ENCODE results near the gene MAP2K7.

The MAP2K7 gene

GRCh38 chr19:7883796-7884570, 19.7 kb upstream of the MAP2K7 start:
- DNase-seq (ENCODE audit: low read depth): peak; percentile 38

GRCh38 chr19:7885818-7886217, 17.9 kb upstream of the MAP2K7 start:
- no peak for DNase-seq (ENCODE audit: low read depth)

- DNase-seq (ENCODE audit: low read depth): no peak
Measured at GRCh38 chr19:7887408-7888144, 16.1 kb upstream of the MAP2K7 start.

GRCh38 chr19:7888145-7888825, 15.4 kb upstream of the MAP2K7 start, which contains the start of gene LRRC8E:
LRRC8E (plus strand) TSS chr19:7888510; CDS start chr19:7895604, 7,094 bp downstream.
- DNase-seq (ENCODE audit: low read depth): peak; percentile 49

GRCh38 chr19:7888826-7889217, 14.9 kb upstream of the MAP2K7 start:
- no peak for DNase-seq (ENCODE audit: low read depth)

- DNase-seq (ENCODE audit: low read depth): peak; percentile 70
Measured at GRCh38 chr19:7893362-7894101, 10.1 kb upstream of the MAP2K7 start.

GRCh38 chr19:7894612-7895309, 8.9 kb upstream of the MAP2K7 start:
- DNase-seq (ENCODE audit: low read depth): no peak

GRCh38 chr19:7895565-7895964, 8.1 kb upstream of the MAP2K7 start:
- no peak for DNase-seq (ENCODE audit: low read depth)

- peak; percentile 33 for DNase-seq (ENCODE audit: low read depth)
Measured at GRCh38 chr19:7897292-7897691, 6.4 kb upstream of the MAP2K7 start.

GRCh38 chr19:7898967-7899366, 4.7 kb upstream of the MAP2K7 start:
- DNase-seq (ENCODE audit: low read depth): no peak

- no peak for DNase-seq (ENCODE audit: low read depth)
Measured at GRCh38 chr19:7899751-7900378, 3.8 kb upstream of the MAP2K7 start.

- no peak for DNase-seq (ENCODE audit: low read depth)
Measured at GRCh38 chr19:7900401-7900870, 3.2 kb upstream of the MAP2K7 start.

GRCh38 chr19:7900931-7901330, 2.7 kb upstream of the MAP2K7 start:
- no peak for DNase-seq (ENCODE audit: low read depth)

- no peak for DNase-seq (ENCODE audit: low read depth)
Measured at GRCh38 chr19:7901337-7901736, 2.3 kb upstream of the MAP2K7 start.

- no peak for DNase-seq (ENCODE audit: low read depth)
Measured at GRCh38 chr19:7902796-7903243, 857 bp upstream of the MAP2K7 start.

- DNase-seq (ENCODE audit: low read depth): no peak
Measured at GRCh38 chr19:7904074-7905020, 670 bp downstream of the MAP2K7 start.

- DNase-seq (ENCODE audit: low read depth): no peak
Measured at GRCh38 chr19:7905268-7905667, 1.6 kb downstream of the MAP2K7 start.

GRCh38 chr19:7905859-7906258, 2.2 kb downstream of the MAP2K7 start:
- no peak for DNase-seq (ENCODE audit: low read depth)

- no peak for DNase-seq (ENCODE audit: low read depth)
Measured at GRCh38 chr19:7907122-7907521, 3.4 kb downstream of the MAP2K7 start.

- DNase-seq (ENCODE audit: low read depth): no peak
Measured at GRCh38 chr19:7907544-7907943, 3.9 kb downstream of the MAP2K7 start.
